Measurements from ENCODE around the gene IMMP2L.

- TF ChIP-seq, protein P1, sequence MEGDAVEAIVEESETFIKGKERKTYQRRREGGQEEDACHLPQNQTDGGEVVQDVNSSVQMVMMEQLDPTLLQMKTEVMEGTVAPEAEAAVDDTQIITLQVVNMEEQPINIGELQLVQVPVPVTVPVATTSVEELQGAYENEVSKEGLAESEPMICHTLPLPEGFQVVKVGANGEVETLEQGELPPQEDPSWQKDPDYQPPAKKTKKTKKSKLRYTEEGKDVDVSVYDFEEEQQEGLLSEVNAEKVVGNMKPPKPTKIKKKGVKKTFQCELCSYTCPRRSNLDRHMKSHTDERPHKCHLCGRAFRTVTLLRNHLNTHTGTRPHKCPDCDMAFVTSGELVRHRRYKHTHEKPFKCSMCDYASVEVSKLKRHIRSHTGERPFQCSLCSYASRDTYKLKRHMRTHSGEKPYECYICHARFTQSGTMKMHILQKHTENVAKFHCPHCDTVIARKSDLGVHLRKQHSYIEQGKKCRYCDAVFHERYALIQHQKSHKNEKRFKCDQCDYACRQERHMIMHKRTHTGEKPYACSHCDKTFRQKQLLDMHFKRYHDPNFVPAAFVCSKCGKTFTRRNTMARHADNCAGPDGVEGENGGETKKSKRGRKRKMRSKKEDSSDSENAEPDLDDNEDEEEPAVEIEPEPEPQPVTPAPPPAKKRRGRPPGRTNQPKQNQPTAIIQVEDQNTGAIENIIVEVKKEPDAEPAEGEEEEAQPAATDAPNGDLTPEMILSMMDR (IDR thresholded peaks at IDR 0.05; ENCODE audit: insufficient read depth, low read length, poor library complexity, severe bottlenecking): no peak
- TF ChIP-seq EZH2phosphoT487 (conservative IDR thresholded peaks at IDR 0.05; ENCODE audit: low read length): no peak
Observed at GRCh38 chr7:111239437-111239836, 322.9 kb downstream of the IMMP2L start.

All from SU-DHL-6 (cell line).